OCI-LY3 (cell line): ENCODE results near the gene HOXC13.

Experiments
- H2AFZ ChIP-seq: fragments of 200-600, 300-600 bp; shearing (Covaris generic); 2 replicates; pipeline ENCODE4 v1.6.0; 2014; ENCODE audit warnings: antibody characterized with exemption, low read depth, low read length
- H3K27ac ChIP-seq: fragments of 200-600, 300-600 bp; sonication (generic); 2 replicates; pipeline ENCODE4 v1.5.1; 2014; ENCODE audit warnings: mild to moderate bottlenecking, low read length, moderate library complexity, mixed read lengths
- H3K27me3 ChIP-seq: fragments of 200-600, 300-600 bp; sonication (generic); 2 replicates; pipeline ENCODE4 v1.6.1; 2014; ENCODE audit warnings: low read depth, low read length, mixed read lengths
- H3K36me3 ChIP-seq: fragments of 200-600, 300-600 bp; sonication (generic); replicated peaks from 2 replicates; pipeline ENCODE3; 2014; ENCODE audit warnings: low read depth, low read length, mixed read lengths
- H3K4me1 ChIP-seq: fragments of 300-600, 200-600 bp; sonication (generic); 2 replicates; pipeline ENCODE4 v1.6.1; 2014; ENCODE audit warnings: low read length, mixed read lengths
- H3K4me2 ChIP-seq: fragments of 200-600, 300-600 bp; sonication (generic); 2 replicates; pipeline ENCODE4 v1.6.1; 2014; ENCODE audit warnings: low read length, mixed read lengths
- H3K4me3 ChIP-seq: fragments of 300-600, 200-600 bp; sonication (generic); 2 replicates; pipeline ENCODE4 v1.5.1; 2014; ENCODE audit warnings: antibody characterized with exemption, mild to moderate bottlenecking, low read length, moderate library complexity
- H3K79me2 ChIP-seq: fragments of 300-600, 200-600 bp; shearing (Covaris generic); 2 replicates; pipeline ENCODE4 v1.6.1; 2014; ENCODE audit warnings: mild to moderate bottlenecking, low read length, mixed read lengths
- H3K9ac ChIP-seq: fragments of 300-600, 200-600 bp; shearing (Covaris generic); 2 replicates; pipeline ENCODE4 v1.6.0; 2014; ENCODE audit warnings: mild to moderate bottlenecking, low read length, moderate library complexity
- H3K9me3 ChIP-seq: fragments of 200-600, 300-600 bp; shearing (Covaris generic); 2 replicates; pipeline ENCODE4 v1.6.1; 2014; ENCODE audit warnings: low read length, mixed read lengths; ENCODE audit not compliant: insufficient read depth
- H4K20me1 ChIP-seq: fragments of 200-600, 300-600 bp; sonication (generic); 2 replicates; pipeline ENCODE4 v1.6.1; 2016; ENCODE audit warnings: low read length, mixed read lengths; ENCODE audit not compliant: insufficient read depth
- CTCF ChIP-seq: fragments of 200-600, 300-600 bp; sonication (generic); IDR thresholded peaks from 2 replicates; pipeline ENCODE4 v1.5.1; 2014; ENCODE audit warnings: antibody characterized with exemption, low read length, low read depth
- EZH2phosphoT487 ChIP-seq: fragments of 200-600 bp; shearing (Covaris generic); IDR thresholded peaks from 2 replicates; pipeline ENCODE4 v1.6.1; 2018; ENCODE audit warnings: antibody characterized with exemption, mixed run types, low read depth

Gene HOXC13

GRCh38 chr12:53931844-53932581, 6.6 kb upstream of the HOXC13 start:
- TF ChIP-seq EZH2phosphoT487: no peak
- no peak for TF ChIP-seq CTCF
- Histone ChIP-seq H3K79me2 (no peaks in the 10 kb centered on the region), H3K4me1 (no peaks in the 10 kb centered on the region), H4K20me1 (no peaks in the 10 kb centered on the region), H3K4me2 (no peak overlapping the region), H3K36me3 (no peaks in the 10 kb centered on the region), H2AFZ (no peak overlapping the region), H3K4me3 (no peak overlapping the region), H3K9me3 (no peaks in the 10 kb centered on the region), H3K27ac (no peak overlapping the region), H3K9ac (no peak overlapping the region), H3K27me3 (peaks cover 27% of the 10 kb centered on the region)

DNA sequence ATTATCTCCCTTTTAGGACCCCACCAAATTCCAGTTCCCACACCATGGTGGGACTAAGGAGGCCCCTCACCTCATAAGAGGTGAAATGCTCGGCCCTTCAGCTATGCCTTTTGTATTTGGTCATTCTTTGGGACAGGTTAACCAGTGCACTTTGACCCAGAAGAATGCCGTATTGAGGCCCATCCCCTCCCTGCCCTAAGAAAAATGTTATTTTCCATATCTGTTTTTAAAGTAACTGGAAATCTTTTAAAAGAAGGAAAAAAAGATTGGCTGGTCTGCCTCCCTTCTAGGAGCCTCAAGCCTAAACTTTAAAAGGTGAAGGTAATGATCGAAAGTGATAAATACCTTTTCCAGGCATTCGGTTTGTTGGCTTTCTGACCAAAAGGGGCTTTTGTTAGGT, 5.7 kb upstream of the HOXC13 start:
- Histone ChIP-seq H3K4me3 (no peak overlapping the region), H3K36me3 (no peaks in the 10 kb centered on the region), H3K4me2 (no peak overlapping the region), H3K9ac (no peak overlapping the region), H3K79me2 (no peaks in the 10 kb centered on the region), H3K4me1 (no peaks in the 10 kb centered on the region), H3K9me3 (no peaks in the 10 kb centered on the region), H3K27me3 (peaks cover 27% of the 10 kb centered on the region), H3K27ac (no peak overlapping the region), H2AFZ (no peak overlapping the region), H4K20me1 (no peaks in the 10 kb centered on the region)
- TF ChIP-seq CTCF: no peak
- TF ChIP-seq EZH2phosphoT487: no peak

DNA sequence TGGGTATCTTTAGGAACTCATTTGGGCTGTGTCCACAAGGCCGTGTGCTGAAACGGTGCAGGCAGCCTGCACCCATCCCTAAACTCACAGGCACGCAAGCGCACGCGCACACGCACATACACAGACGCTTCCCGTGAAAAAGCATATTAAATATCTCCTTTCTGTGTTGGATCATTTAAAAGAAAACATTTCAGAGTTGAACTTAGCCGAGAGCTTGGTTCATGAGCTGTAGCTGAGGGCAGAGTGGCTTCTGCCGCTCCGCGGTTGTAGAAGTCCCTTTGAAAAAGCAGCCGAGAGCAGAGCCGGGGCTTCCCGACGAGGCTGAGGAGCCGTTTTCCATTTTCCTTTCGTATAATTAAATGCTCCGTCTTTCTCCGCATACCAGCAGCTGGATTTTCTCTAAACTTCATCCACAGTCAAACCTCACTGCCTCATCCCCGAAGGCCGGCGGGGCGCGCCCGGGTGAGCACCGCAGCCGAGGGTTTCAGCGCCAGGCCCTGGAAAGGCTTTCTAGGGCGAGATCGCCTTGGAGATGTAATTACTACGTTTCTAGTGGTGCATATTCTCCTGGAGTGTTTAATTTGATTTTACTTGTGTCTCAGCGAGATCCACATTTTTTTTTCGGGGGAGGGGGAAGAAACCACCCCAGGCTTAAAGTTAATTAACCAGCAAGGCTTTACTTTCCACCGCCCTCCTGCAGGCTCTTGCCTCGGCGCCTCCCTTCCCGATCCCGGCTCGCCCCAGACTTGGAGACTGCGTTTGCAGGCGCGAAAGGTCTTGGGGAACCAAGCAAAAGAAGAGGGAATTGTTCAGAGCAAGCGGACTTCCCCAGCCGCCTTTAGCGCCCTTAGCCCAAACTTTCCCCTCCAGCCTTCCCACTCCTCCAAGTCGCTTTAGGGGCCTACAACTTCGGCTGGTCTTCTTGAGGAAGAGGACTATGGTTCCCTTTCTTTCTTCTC, 3.0 kb upstream of the HOXC13 start:
- Histone ChIP-seq H3K4me3 (no peak overlapping the region), H3K79me2 (no peaks in the 10 kb centered on the region), H3K4me1 (no peaks in the 10 kb centered on the region), H3K9me3 (no peaks in the 10 kb centered on the region), H2AFZ (no peak overlapping the region), H3K4me2 (no peak overlapping the region), H3K27ac (no peak overlapping the region), H3K9ac (no peak overlapping the region), H3K36me3 (no peaks in the 10 kb centered on the region), H4K20me1 (no peaks in the 10 kb centered on the region), H3K27me3 (peaks cover 14% of the 10 kb centered on the region)
- TF ChIP-seq CTCF: no peak

GRCh38 chr12:53937099-53937498, 1.5 kb upstream of the HOXC13 start:
- no peaks in the 10 kb centered on the region for H3K4me1 ChIP-seq
- peaks cover 17% of the 10 kb centered on the region for H3K27me3 ChIP-seq
- H3K4me2 ChIP-seq: no peak overlapping the region
- H3K36me3 ChIP-seq: no peaks in the 10 kb centered on the region
- H4K20me1 ChIP-seq: no peaks in the 10 kb centered on the region
- TF ChIP-seq EZH2phosphoT487 (no peak), CTCF (no peak)
- no peak overlapping the region for H3K27ac ChIP-seq
- H3K9me3 ChIP-seq: no peaks in the 10 kb centered on the region
- H3K9ac ChIP-seq: no peak overlapping the region
- H3K79me2 ChIP-seq: no peaks in the 10 kb centered on the region
- no peak overlapping the region for H2AFZ ChIP-seq
- no peak overlapping the region for H3K4me3 ChIP-seq
